H9 (cell line): ENCODE data around the gene FOXO1. TPM values are rescaled to one million over a fixed set of nuclear protein-coding genes. Genes with fewer than 3 reads are reported as not detected.

Experiments
- DNase-seq: peaks from one replicate; pipeline ENCODE4 v3.0.0-alpha.2; 2017
- H2AFZ ChIP-seq: one replicate; pipeline ENCODE4 v1.6.1; 2013; ENCODE audit warnings: mild to moderate bottlenecking, low read length, control low read depth, moderate library complexity
- H2AK5ac ChIP-seq: 2 replicates; pipeline ENCODE4 v1.6.1; 2013; ENCODE audit warnings: low read length, control low read depth, mixed read lengths; ENCODE audit not compliant: insufficient read length
- H2BK120ac ChIP-seq: one replicate; pipeline ENCODE4 v1.6.1; 2013; ENCODE audit warnings: low read depth, mild to moderate bottlenecking, low read length, control low read depth, inconsistent platforms; ENCODE audit not compliant: poor library complexity, severe bottlenecking
- H2BK12ac ChIP-seq: 2 replicates; pipeline ENCODE4 v1.6.1; 2013; ENCODE audit warnings: low read length, control low read depth, mixed read lengths, low read depth; ENCODE audit not compliant: insufficient read length
- H2BK15ac ChIP-seq: 2 replicates; pipeline ENCODE4 v1.6.1; 2013; ENCODE audit warnings: low read depth, low read length, control low read depth
- H2BK20ac ChIP-seq: one replicate; pipeline ENCODE4 v1.6.1; 2013; ENCODE audit warnings: low read depth, mild to moderate bottlenecking, low read length, control low read depth, inconsistent platforms; ENCODE audit not compliant: poor library complexity, severe bottlenecking
- H2BK5ac ChIP-seq: 2 replicates; pipeline ENCODE4 v1.6.1; 2013; ENCODE audit warnings: low read length, control low read depth, mixed read lengths; ENCODE audit not compliant: insufficient read length
- H3K14ac ChIP-seq: 2 replicates; pipeline ENCODE4 v1.6.1; 2013; ENCODE audit warnings: low read length, control low read depth; ENCODE audit not compliant: insufficient read depth
- H3K18ac ChIP-seq: 2 replicates; pipeline ENCODE4 v1.6.1; 2013; ENCODE audit warnings: low read depth, mild to moderate bottlenecking, mixed read lengths, low read length, control low read depth; ENCODE audit not compliant: insufficient read length
- H3K23ac ChIP-seq: 2 replicates; pipeline ENCODE4 v1.6.1; 2013; ENCODE audit warnings: low read length, control low read depth, mixed read lengths, low read depth; ENCODE audit not compliant: insufficient read length
- H3K23me2 ChIP-seq: 2 replicates; pipeline ENCODE4 v1.6.1; 2013; ENCODE audit warnings: low read depth, mild to moderate bottlenecking, mixed read lengths, low read length, control low read depth; ENCODE audit not compliant: insufficient read length, poor library complexity, severe bottlenecking
- H3K27ac ChIP-seq: 2 replicates; pipeline ENCODE4 v1.5.1; 2013; ENCODE audit warnings: low read length, control low read depth, mixed read lengths, low read depth; ENCODE audit not compliant: insufficient read length
- H3K27me3 ChIP-seq: 2 replicates; pipeline ENCODE4 v1.6.1; 2013; ENCODE audit warnings: low read length, control low read depth, inconsistent platforms; ENCODE audit not compliant: insufficient read depth
- H3K4ac ChIP-seq: 2 replicates; pipeline ENCODE4 v1.6.1; 2013; ENCODE audit warnings: low read depth, mild to moderate bottlenecking, control low read depth, inconsistent platforms, low read length, moderate library complexity
- H3K4me1 ChIP-seq: 2 replicates; pipeline ENCODE4 v1.6.1; 2013; ENCODE audit warnings: low read length, control low read depth, inconsistent platforms; ENCODE audit not compliant: insufficient read depth
- H3K4me2 ChIP-seq: 2 replicates; pipeline ENCODE4 v1.6.1; 2013; ENCODE audit warnings: low read length, control low read depth, mixed read lengths; ENCODE audit not compliant: insufficient read length, insufficient read depth
- H3K56ac ChIP-seq: 2 replicates; pipeline ENCODE4 v1.6.1; 2013; ENCODE audit warnings: low read depth, mild to moderate bottlenecking, mixed read lengths, low read length, control low read depth; ENCODE audit not compliant: insufficient read length
- H3K79me1 ChIP-seq: 2 replicates; pipeline ENCODE4 v1.6.1; 2013; ENCODE audit warnings: low read depth, mild to moderate bottlenecking, moderate library complexity, low read length, control low read depth, inconsistent platforms; ENCODE audit not compliant: insufficient read depth, poor library complexity, severe bottlenecking
- H3K79me2 ChIP-seq: 2 replicates; pipeline ENCODE4 v1.6.1; 2013; ENCODE audit warnings: low read length, control low read depth, inconsistent platforms; ENCODE audit not compliant: insufficient read depth
- H3K9ac ChIP-seq: 2 replicates; pipeline ENCODE4 v1.6.1; 2013; ENCODE audit warnings: low read length, control low read depth, mixed read lengths; ENCODE audit not compliant: insufficient read length; ENCODE audit errors: extremely low read depth
- H3K9me3 ChIP-seq: one replicate; pipeline ENCODE4 v1.6.1; 2013; ENCODE audit warnings: low read depth, low read length, inconsistent platforms; ENCODE audit not compliant: control insufficient read depth
- H3T11ph ChIP-seq: one replicate; pipeline ENCODE4 v1.6.1; 2013; ENCODE audit warnings: mild to moderate bottlenecking, low read length, control low read depth, inconsistent platforms
- H4K20me1 ChIP-seq: one replicate; pipeline ENCODE4 v1.6.1; 2013; ENCODE audit not compliant: control insufficient read depth, insufficient read length, insufficient read depth
- H4K5ac ChIP-seq: 2 replicates; pipeline ENCODE4 v1.6.1; 2013; ENCODE audit warnings: low read depth, mild to moderate bottlenecking, mixed read lengths, low read length, control low read depth; ENCODE audit not compliant: insufficient read length
- H4K8ac ChIP-seq: replicated peaks from 2 replicates; pipeline ENCODE4 v1.6.1; 2013; ENCODE audit warnings: low read length, control low read depth, mixed read lengths, low read depth; ENCODE audit not compliant: insufficient read length
- H4K91ac ChIP-seq: 2 replicates; pipeline ENCODE4 v1.6.1; 2013; ENCODE audit warnings: low read depth, mild to moderate bottlenecking, moderate library complexity, mixed read lengths, low read length, control low read depth; ENCODE audit not compliant: insufficient read length
- H3K27ac Mint-ChIP-seq, 3 experiments: 2 replicates in 2 of 3; 3 replicates in 1 of 3; pipeline ENCODE4 v1.8.0; 2020 to 2021; ENCODE audit warnings: mixed read lengths in 3 of 3, mild to moderate bottlenecking in 1 of 3, moderate library complexity in 1 of 3
- H3K27me3 Mint-ChIP-seq: 2 replicates; pipeline ENCODE4 v1.8.0; 2021; ENCODE audit warnings: low read depth, mild to moderate bottlenecking, moderate library complexity, mixed read lengths
- H3K36me3 Mint-ChIP-seq, 3 experiments: 2 replicates in 2 of 3; 3 replicates in 1 of 3; pipeline ENCODE4 v1.8.0; 2020 to 2021; ENCODE audit warnings: low read depth in 3 of 3, mixed read lengths in 3 of 3; ENCODE audit not compliant: insufficient read depth in 1 of 3
- H3K4me1 Mint-ChIP-seq, 2 experiments: 2 replicates each; pipeline ENCODE4 v1.8.0; 2020; ENCODE audit warnings: mixed read lengths in 2 of 2
- H3K4me3 Mint-ChIP-seq, 2 experiments: 2 replicates in 1 of 2; 3 replicates in 1 of 2; pipeline ENCODE4 v1.8.0; 2020 to 2021; ENCODE audit warnings: mild to moderate bottlenecking in 2 of 2, mixed read lengths in 2 of 2, moderate library complexity in 1 of 2
- H3K9me3 Mint-ChIP-seq, 2 experiments: 2 replicates in 1 of 2; 3 replicates in 1 of 2; pipeline ENCODE4 v1.8.0; 2020; ENCODE audit warnings: mild to moderate bottlenecking in 2 of 2, mixed read lengths in 2 of 2, moderate library complexity in 1 of 2
- WGBS: extraction: QIAGEN DNeasy Blood & Tissue Kit; methylation state at CpG from one replicate; pipeline ENCODE4 v1.1.7; 2013; ENCODE audit warnings: missing lambda C conversion rate, low lambda C conversion rate, mixed read lengths; ENCODE audit not compliant: insufficient read length; ENCODE audit errors: extremely low coverage; 5-methylcytosine and 5-hydroxymethylcytosine counted together
- total RNA-seq: library from RNA; stranded (reverse); gene quantifications from 2 replicates; pipeline ENCODE4 v1.2.1, GENCODE V29; 2021
- TF ChIP-seq, protein P1 (sequence below): fragments of 200-600 bp; sonication (generic); conservative IDR thresholded peaks from 3 replicates; pipeline ENCODE4 v1.8.0; 2021; ENCODE audit warnings: antibody characterized with exemption, mild to moderate bottlenecking

Gene FOXO1
- total RNA-seq, 1 experiment from 2014 or later, result 44.6 TPM

DNA sequence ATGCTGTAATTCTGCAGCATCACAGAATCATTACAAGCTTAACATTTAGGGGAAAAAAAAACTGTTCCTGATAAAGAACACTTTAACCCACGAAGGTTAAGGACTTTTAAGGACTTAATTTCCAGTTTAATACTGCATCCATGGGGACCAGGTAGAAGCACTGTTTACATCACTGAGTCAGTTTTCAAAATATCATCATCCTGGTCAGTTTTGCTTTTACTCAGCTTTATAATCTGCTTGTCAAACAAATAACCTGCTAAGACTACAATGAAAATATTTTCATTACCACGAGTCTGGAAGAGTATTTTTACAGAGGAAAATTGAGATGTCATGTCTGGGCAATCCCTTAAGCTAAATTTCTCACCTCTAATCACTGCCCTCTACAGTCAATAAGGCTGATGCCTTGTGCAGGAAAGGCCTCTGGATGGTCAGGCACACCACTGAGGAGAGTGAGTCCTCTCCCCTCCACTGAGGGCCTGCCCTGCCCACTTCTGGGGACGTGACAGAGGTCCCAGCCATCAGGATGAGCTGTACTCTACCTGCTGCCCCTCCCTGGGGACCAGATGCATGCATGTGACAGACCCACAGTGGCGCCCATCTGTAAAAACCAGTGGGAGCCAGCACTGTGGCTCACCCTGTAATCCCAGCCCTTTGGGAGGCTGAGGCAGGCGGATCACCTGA, 31.0 kb downstream of the FOXO1 start:
- no peak overlapping the region for H2BK120ac ChIP-seq
- H2BK20ac ChIP-seq, result no peak overlapping the region
- H4K20me1 ChIP-seq, result no peaks in the 10 kb centered on the region
- peaks cover 11% of the 10 kb centered on the region for H3K4me1 ChIP-seq
- no peak overlapping the region for H3K56ac ChIP-seq
- no peak overlapping the region for H2BK15ac ChIP-seq
- no peaks in the 10 kb centered on the region for H3K27me3 ChIP-seq
- Mint-ChIP-seq H3K36me3 (peaks cover 4 to 5% (median 5%) of the 10 kb centered on the region in 3 experiments), H3K4me3 (no peak overlapping the region), H3K27ac (peak overlapping the region in 1 of 3 experiments; percentile 63; a peak in 1 of 7 replicates), H3K27me3 (no peaks in the 10 kb centered on the region), H3K4me1 (peaks cover 49 to 53% of the 10 kb centered on the region in 2 experiments), H3K9me3 (no peaks in the 10 kb centered on the region)
- H3K18ac ChIP-seq, result no peak overlapping the region
- H2AK5ac ChIP-seq, result no peak overlapping the region
- no peak overlapping the region for H2BK12ac ChIP-seq
- TF ChIP-seq, protein P1, sequence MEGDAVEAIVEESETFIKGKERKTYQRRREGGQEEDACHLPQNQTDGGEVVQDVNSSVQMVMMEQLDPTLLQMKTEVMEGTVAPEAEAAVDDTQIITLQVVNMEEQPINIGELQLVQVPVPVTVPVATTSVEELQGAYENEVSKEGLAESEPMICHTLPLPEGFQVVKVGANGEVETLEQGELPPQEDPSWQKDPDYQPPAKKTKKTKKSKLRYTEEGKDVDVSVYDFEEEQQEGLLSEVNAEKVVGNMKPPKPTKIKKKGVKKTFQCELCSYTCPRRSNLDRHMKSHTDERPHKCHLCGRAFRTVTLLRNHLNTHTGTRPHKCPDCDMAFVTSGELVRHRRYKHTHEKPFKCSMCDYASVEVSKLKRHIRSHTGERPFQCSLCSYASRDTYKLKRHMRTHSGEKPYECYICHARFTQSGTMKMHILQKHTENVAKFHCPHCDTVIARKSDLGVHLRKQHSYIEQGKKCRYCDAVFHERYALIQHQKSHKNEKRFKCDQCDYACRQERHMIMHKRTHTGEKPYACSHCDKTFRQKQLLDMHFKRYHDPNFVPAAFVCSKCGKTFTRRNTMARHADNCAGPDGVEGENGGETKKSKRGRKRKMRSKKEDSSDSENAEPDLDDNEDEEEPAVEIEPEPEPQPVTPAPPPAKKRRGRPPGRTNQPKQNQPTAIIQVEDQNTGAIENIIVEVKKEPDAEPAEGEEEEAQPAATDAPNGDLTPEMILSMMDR, result 0 out of 3 replicates have a peak, but pooled peaks have one; percentile 22
- no peak overlapping the region for H4K5ac ChIP-seq
- H3T11ph ChIP-seq, result no peak overlapping the region
- H2AFZ ChIP-seq, result no peak overlapping the region
- H3K14ac ChIP-seq, result no peak overlapping the region
- no CpG with 5 or more reads among the region's 5 CpGs for WGBS
- no peak overlapping the region for H2BK5ac ChIP-seq
- H3K9ac ChIP-seq, result no peak overlapping the region
- H3K79me2 ChIP-seq, result peaks cover 56% of the 10 kb centered on the region; the same call in 1 of the 2 replicates
- no peak overlapping the region for H3K27ac ChIP-seq
- no peaks in the 10 kb centered on the region for H3K9me3 ChIP-seq
- H3K79me1 ChIP-seq, result no peaks in the 10 kb centered on the region
- no peaks in the 10 kb centered on the region for H3K23me2 ChIP-seq
- no peak overlapping the region for H3K23ac ChIP-seq
- no peak overlapping the region for H3K4ac ChIP-seq
- H4K8ac ChIP-seq, result no peak overlapping the region
- H3K4me2 ChIP-seq, result no peak overlapping the region
- no peak for DNase-seq
- no peak overlapping the region for H4K91ac ChIP-seq
